Keratinocyte (primary cell): Measurements from ENCODE around the gene DISC1. TPM values are rescaled to one million over a fixed set of nuclear protein-coding genes. Genes with fewer than 3 reads are reported as not detected.

ENCODE experiments used
- DNase-seq: peaks from one replicate; pipeline ENCODE4 v3.0.0-alpha.2; 2011; ENCODE audit warnings: low read depth, missing footprints, low spot score
- FAIRE-seq: peaks from 2 replicates; lab custom pipeline; 2011; peaks lifted over from hg19 to GRCh38; lab: Jason Lieb, UNC
- H2AFZ ChIP-seq: 2 replicates; pipeline ENCODE4 v1.6.0; 2012; ENCODE audit warnings: low read length, control low read depth, inconsistent platforms; ENCODE audit not compliant: control insufficient read depth
- H3K27ac ChIP-seq: 2 replicates; pipeline ENCODE4 v1.5.1; 2011; ENCODE audit warnings: low read length; ENCODE audit not compliant: control insufficient read depth, insufficient read depth
- H3K27me3 ChIP-seq: 3 replicates; pipeline ENCODE4 v1.6.0; 2011; ENCODE audit warnings: low read length; ENCODE audit not compliant: control insufficient read depth, insufficient read depth; ENCODE audit errors: extremely low read depth
- H3K36me3 ChIP-seq, 2 experiments: 2 replicates in 1 of 2; 3 replicates in 1 of 2; pipeline ENCODE4 v1.5.1; 2011; ENCODE audit warnings: low read length in 2 of 2, mild to moderate bottlenecking in 1 of 2; ENCODE audit not compliant: control insufficient read depth in 2 of 2, insufficient read depth in 2 of 2; ENCODE audit errors: extremely low read depth in 1 of 2
- H3K4me1 ChIP-seq: 3 replicates; pipeline ENCODE4 v1.5.1; 2011; ENCODE audit warnings: low read length; ENCODE audit not compliant: control insufficient read depth, insufficient read depth; ENCODE audit errors: extremely low read depth
- H3K4me2 ChIP-seq: 3 replicates; pipeline ENCODE4 v1.6.0; 2011; ENCODE audit warnings: low read depth, low read length; ENCODE audit not compliant: control insufficient read depth, insufficient read depth; ENCODE audit errors: extremely low read depth
- H3K4me3 ChIP-seq, 3 experiments: fragments of 200-600 bp in 1 of 3; sonication (generic) in 1 of 3; 2 replicates in 2 of 3; 3 replicates in 1 of 3; pipeline ENCODE4 v1.5.1; 2011 to 2016; ENCODE audit warnings: low read length in 3 of 3, mild to moderate bottlenecking in 3 of 3, control low read depth in 2 of 3, inconsistent platforms in 1 of 3, low read depth in 1 of 3, mixed read lengths in 1 of 3, mixed run types in 1 of 3, moderate library complexity in 1 of 3; ENCODE audit not compliant: control insufficient read depth in 2 of 3, insufficient read depth in 2 of 3; ENCODE audit errors: extremely low read depth in 1 of 3
- H3K79me2 ChIP-seq: 2 replicates; pipeline ENCODE4 v1.6.0; 2012; ENCODE audit warnings: low read length; ENCODE audit not compliant: control insufficient read depth, insufficient read depth
- H3K9ac ChIP-seq: 3 replicates; pipeline ENCODE4 v1.6.0; 2011; ENCODE audit warnings: low read length; ENCODE audit not compliant: control insufficient read depth, insufficient read depth; ENCODE audit errors: extremely low read depth
- H3K9me1 ChIP-seq: 3 replicates; pipeline ENCODE4 v1.6.0; 2011; ENCODE audit warnings: low read length; ENCODE audit not compliant: control insufficient read depth, insufficient read depth; ENCODE audit errors: extremely low read depth
- H3K9me3 ChIP-seq: 2 replicates; pipeline ENCODE4 v1.5.1; 2012; ENCODE audit warnings: low read depth, low read length; ENCODE audit not compliant: control insufficient read depth
- H4K20me1 ChIP-seq: 3 replicates; pipeline ENCODE4 v1.6.0; 2011; ENCODE audit warnings: low read length; ENCODE audit not compliant: control insufficient read depth, insufficient read depth; ENCODE audit errors: extremely low read depth
- EZH2 ChIP-seq: IDR thresholded peaks from one replicate; pipeline ENCODE4 v1.6.1; 2012; ENCODE audit warnings: inconsistent platforms, mild to moderate bottlenecking, low read length, moderate library complexity
- dilution Hi-C: fragments of 300-500 bp; cut with MboI; formaldehyde crosslinking; loops from one replicate; pipeline ENCODE4 v1.7.0; 2020; ENCODE audit warnings: low sequenced_read_pairs; ENCODE audit not compliant: extremely low pct_ligation_motif_present
- polyA plus RNA-seq, 5 experiments: library from polyadenylated mRNA; depleted of rRNA in 3 of 5; stranded (reverse) in 3 of 5; stranded (forward) in 1 of 5; unstranded in 1 of 5; fragments of >200 nt; gene quantifications; 1 replicate in 1 of 5; 2 replicates in 3 of 5; 3 replicates in 1 of 5; pipeline versions ENCODE4 v1.2.1 to v1.2.3, GENCODE V29; 2011 to 2012; ENCODE audit warnings: missing spikeins in 2 of 5, low read depth in 1 of 5, low replicate concordance in 1 of 5
- small RNA-seq, 3 experiments: library from RNA; depleted of rRNA; stranded (forward); fragments of <200 nt; gene quantifications; one replicate each; pipeline ENCODE3, GENCODE V24; 2012; ENCODE audit warnings: low read depth in 3 of 3, low replicate concordance in 1 of 3; ENCODE audit not compliant: insufficient read length in 3 of 3
- TF ChIP-seq, protein P1 (sequence below), 3 experiments: IDR thresholded peaks in 1 of 3; conservative IDR thresholded peaks in 1 of 3; optimal IDR thresholded peaks in 1 of 3; 2 replicates in 2 of 3; 3 replicates in 1 of 3; pipeline versions ENCODE3 to v1.5.1; 2011; ENCODE audit warnings: low read length in 3 of 3, mild to moderate bottlenecking in 3 of 3, moderate library complexity in 2 of 3, control low read depth in 1 of 3, inconsistent platforms in 1 of 3; ENCODE audit not compliant: insufficient read depth in 2 of 3; ENCODE audit errors: extremely low read depth in 1 of 3

The DISC1 gene
- polyA plus RNA-seq, 1 donor (not counting 4 experiments of a cell fraction or from before 2014, with no cell fraction given), result 0.47 TPM

DNA sequence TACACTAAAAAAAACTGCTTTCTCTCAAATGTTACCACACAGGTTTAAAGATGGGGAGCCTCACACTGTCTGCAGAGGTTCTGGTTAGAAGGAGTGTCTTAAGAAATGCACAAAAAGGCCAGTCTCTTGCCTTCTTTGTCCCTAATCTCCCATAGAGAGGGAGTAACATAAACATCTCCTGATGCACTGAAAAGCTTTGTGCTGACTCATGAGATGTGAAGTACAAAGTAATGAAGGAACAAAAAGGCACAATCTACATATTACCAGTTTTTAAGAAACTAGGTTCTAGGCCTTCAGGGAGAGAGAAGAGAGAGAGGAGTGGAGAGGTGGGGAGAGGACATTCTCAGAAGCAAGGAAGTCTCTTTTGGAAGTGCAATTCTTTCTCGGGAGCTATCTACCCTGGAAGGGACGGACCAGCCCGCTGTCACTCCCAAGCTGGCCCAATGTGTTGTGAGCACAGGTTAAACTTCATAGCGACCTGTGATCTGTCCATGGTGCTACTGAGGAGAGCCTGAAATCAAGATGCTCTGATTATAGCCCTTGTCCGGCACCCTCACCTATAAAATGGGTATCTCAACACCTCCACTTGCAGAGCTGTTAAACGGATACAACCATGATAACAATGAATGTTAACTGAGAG is 458.1 kb downstream of the DISC1 start:
- DNase-seq, result no peak
- no peaks in the 10 kb centered on the region for H3K4me1 ChIP-seq

DNA sequence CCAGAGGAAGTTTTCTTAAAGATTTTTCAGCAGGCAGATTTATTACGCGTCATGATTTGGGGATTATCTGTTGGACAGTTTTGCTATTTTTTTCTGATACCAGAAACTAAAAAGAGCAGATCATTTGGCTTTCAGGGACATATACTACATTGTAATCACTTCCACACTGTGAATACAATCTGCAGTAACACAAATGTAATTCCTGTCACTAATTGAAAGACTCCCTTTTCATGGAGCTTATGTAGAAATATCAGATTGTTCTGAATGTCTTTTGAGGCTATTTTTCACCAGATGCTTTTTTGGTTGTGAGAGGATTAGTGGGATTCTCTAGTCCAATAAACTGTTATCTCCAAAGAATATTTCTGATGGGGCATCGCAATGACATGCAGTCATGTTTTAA is 464.2 kb downstream of the DISC1 start:
- Histone ChIP-seq H3K27ac (no peak overlapping the region), H3K9me3 (no peaks in the 10 kb centered on the region), H3K9me1 (no peaks in the 10 kb centered on the region), H3K4me3 (no peak overlapping the region), H3K79me2 (no peaks in the 10 kb centered on the region), H3K4me1 (no peaks in the 10 kb centered on the region), H3K4me2 (no peak overlapping the region), H2AFZ (no peak overlapping the region), H3K27me3 (no peaks in the 10 kb centered on the region), H3K9ac (no peak overlapping the region), H4K20me1 (no peaks in the 10 kb centered on the region), H3K36me3 (no peaks in the 10 kb centered on the region)
- DNase-seq, result no peak
- no peak for TF ChIP-seq EZH2
- TF ChIP-seq, protein P1, sequence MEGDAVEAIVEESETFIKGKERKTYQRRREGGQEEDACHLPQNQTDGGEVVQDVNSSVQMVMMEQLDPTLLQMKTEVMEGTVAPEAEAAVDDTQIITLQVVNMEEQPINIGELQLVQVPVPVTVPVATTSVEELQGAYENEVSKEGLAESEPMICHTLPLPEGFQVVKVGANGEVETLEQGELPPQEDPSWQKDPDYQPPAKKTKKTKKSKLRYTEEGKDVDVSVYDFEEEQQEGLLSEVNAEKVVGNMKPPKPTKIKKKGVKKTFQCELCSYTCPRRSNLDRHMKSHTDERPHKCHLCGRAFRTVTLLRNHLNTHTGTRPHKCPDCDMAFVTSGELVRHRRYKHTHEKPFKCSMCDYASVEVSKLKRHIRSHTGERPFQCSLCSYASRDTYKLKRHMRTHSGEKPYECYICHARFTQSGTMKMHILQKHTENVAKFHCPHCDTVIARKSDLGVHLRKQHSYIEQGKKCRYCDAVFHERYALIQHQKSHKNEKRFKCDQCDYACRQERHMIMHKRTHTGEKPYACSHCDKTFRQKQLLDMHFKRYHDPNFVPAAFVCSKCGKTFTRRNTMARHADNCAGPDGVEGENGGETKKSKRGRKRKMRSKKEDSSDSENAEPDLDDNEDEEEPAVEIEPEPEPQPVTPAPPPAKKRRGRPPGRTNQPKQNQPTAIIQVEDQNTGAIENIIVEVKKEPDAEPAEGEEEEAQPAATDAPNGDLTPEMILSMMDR (optimal IDR thresholded peaks at IDR 0.05 in 1 of 3, IDR thresholded peaks at IDR 0.05 in 1 of 3, conservative IDR thresholded peaks at IDR 0.05 in 1 of 3; ENCODE audit: extremely low read depth in 1 of 3, insufficient read depth in 2 of 3, low read length in 3 of 3), result no peak
- no peak for FAIRE-seq
- dilution Hi-C loops, result no loop called here

More for the DNA sequence above, 458.1 kb downstream of the DISC1 start:
- no peak overlapping the region for H3K4me2 ChIP-seq
- dilution Hi-C loops, result no loop called here
- no peaks in the 10 kb centered on the region for H3K9me1 ChIP-seq
- no peaks in the 10 kb centered on the region for H3K36me3 ChIP-seq
- H2AFZ ChIP-seq, result no peak overlapping the region
- TF ChIP-seq EZH2, result no peak
- TF ChIP-seq, protein P1 (optimal IDR thresholded peaks at IDR 0.05 in 1 of 3, IDR thresholded peaks at IDR 0.05 in 1 of 3, conservative IDR thresholded peaks at IDR 0.05 in 1 of 3; ENCODE audit: extremely low read depth in 1 of 3, insufficient read depth in 2 of 3, low read length in 3 of 3), result no peak
- no peak overlapping the region for H3K27ac ChIP-seq
- H3K4me3 ChIP-seq, result no peak overlapping the region
- no peaks in the 10 kb centered on the region for H3K9me3 ChIP-seq
- no peaks in the 10 kb centered on the region for H3K79me2 ChIP-seq
- H3K9ac ChIP-seq, result no peak overlapping the region
- H4K20me1 ChIP-seq, result no peaks in the 10 kb centered on the region
- no peak for FAIRE-seq
- H3K27me3 ChIP-seq, result no peaks in the 10 kb centered on the region

Small RNAs within 50 kb of the gene (small RNA-seq; reads per million reads assigned to genes)
- gene RF02102 (0 reads per million in 3 experiments), gene RNU5A-5P (0 reads per million in 3 experiments)

Other genes starting within 250 kb of the DISC1 start
- gene EGLN1, start 204.5 kb upstream of the DISC1 start, polyA plus RNA-seq, result 15.5 to 34.1 TPM (median 17.6 TPM) in 3 replicates
- gene TSNAX, start 98.1 kb upstream of the DISC1 start, polyA plus RNA-seq, result 21.5 to 32.6 TPM (median 30.9 TPM) in 3 replicates